NCI-H1048 (cell line): Measurements from ENCODE around the gene STAG1.
"Not testable (repeated sequence)": the region's sequence is repeated elsewhere in the genome, so short reads cannot be mapped to it uniquely, and the experiment has no call there.

Experiments used
- DNase-seq: peaks from one replicate; lab custom pipeline; 2025; lab: John Stamatoyannopoulos, UW

STAG1 gene

DNA sequence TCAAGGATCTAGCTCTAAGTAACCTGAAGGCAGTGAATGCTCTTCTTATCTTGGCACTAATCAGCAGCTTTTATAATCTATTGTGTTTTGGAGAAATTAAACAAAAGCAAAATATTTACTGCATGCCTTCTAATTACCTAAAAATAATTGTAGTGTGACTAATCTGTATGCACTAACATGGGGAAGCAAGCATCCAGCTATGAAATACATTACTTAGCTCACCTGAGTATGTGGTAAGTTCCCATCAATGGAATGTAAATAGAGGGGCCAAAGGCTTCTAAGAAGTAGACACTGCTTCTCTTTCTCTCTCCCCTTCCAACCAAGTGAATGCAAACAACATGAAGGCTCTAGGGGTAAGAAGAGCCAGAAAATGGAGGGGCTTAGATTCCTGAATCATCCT, 165.6 kb downstream of the STAG1 start:
- DNase-seq: no peak

DNA sequence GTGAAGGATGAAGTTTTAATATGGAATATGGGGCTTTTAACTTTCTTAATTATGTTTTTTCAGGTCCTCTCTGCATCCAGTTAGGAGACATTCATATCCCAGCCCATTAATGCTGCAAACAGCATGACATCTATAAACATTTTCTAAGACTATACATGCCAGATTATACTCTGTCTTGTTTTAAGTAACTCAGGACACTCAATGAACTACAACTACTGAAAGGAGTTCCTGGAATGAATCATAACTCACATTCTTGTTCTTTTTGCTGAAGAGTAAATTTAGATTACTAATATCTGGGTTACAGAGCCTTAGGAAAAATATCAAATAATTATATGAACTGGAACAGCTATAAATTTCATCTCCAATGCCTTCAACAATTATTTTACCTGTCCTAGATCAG, 167.4 kb downstream of the STAG1 start:
- DNase-seq: no peak

DNA sequence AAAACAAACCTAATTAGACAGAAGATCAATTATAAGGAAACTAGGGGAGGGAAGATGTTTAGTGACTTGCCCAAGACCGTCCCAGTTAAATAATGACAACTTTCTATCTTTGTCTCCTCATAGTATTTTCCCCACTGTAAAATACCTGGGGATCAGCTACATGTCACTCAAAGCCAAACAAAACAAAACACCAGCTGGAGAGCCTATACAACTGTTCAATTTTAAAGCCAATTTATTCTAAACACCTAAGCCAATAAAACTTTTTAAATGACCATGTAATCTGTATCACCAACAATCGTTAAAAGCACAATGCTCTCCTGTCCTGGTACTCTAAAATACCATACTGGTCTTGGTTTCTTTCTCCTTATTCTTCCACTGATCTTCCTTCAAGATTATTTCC, 168.4 kb downstream of the STAG1 start:
- DNase-seq: no peak

DNA sequence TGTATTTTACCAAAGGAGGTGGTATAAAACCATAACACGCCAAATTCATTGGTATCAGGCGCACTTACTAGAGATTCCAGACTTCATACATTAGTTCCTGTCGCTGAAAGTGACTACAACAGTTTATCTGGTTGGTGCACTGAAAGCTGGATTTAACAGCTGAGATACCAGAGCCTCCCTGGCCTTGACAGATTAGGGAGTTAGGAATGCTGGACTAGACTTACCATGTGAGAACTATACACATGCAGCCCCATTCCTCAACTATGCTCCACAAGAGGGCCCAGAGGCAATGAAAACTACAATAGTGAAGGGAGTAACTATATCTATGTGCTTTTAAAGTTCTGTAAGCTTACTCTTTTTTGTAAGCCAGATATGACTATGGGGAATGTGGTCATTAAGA, 174.4 kb downstream of the STAG1 start:
- DNase-seq: no peak

DNA sequence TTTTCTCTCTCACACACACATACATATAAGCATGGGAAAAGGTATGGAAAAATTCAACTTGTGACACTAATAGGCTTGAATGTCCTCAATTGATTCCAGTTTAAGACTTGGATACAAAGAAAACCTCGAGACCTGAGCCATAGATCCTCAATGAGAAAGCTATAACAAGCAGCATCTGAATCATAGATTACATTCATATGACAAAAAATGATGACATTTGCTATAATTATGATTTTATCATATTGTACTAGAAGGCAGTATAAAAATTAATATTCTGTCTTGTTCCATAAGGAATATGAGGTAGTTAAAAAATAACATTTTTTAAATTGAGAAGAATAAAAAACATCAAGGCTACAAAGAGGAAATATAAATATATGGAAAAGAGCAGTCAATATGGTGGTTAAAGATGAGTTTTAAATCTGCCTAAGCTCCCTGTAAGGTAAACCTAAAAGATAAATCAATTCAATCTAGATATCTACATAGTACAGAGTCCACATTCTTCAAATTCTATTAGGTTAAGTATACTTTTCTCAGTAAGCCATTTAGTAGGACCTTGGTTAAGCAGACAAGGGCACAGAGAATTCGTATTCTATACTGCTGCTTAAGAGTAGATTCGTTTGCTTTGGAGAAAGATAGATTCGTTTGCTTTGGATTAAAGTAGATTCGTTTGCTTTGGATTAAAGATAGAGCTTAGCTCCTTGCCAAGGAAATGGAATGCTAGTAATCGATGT, 175.7 kb downstream of the STAG1 start:
- no peak for DNase-seq

DNA sequence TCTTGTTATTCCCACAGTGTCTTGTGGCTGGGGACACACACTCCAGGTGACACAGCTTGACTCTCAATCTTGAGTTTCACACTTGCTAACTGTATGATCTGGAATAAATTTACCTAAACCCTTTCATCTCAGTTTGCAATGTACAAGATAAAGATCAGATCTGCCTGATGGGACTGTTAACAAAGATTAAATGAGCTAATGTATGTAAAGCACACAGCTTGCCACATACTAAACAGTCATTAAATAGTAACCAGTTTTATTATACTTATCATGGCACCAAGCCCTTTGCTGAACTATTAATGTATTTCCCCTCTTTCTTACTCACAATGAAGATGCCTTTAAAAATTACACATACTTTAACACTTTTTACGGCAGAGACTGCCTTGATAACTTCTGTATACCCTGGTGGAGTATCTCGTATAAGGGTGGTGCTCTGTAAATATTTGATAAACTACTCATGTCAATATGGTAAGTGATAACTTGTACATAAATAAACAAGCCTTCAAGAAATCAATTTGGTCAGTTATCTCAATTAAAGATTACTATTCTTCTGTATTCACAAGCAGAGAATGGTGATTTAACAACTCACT, 184.5 kb downstream of the STAG1 start:
- no peak for DNase-seq

DNA sequence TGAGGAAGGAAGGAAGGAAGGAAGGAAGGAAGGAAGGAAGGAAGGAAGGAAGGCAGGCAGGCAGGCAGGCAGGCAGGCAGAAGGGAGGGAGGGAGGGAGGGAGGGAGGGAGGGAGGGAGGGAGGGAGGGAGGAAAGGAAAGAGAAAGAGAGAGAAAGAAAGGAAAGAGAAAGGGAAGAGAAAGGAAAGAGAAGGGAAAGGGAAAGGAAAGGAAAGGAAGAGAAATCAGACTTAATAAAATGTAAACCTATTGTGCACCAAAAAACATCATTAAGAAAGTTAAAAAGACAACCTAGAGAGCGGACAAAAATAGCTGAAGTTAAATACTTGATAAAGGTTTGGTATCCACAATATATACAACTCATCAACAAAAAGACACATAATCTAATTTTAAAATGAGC, 187.2 kb downstream of the STAG1 start:
- not testable (repeated sequence) for DNase-seq

DNA sequence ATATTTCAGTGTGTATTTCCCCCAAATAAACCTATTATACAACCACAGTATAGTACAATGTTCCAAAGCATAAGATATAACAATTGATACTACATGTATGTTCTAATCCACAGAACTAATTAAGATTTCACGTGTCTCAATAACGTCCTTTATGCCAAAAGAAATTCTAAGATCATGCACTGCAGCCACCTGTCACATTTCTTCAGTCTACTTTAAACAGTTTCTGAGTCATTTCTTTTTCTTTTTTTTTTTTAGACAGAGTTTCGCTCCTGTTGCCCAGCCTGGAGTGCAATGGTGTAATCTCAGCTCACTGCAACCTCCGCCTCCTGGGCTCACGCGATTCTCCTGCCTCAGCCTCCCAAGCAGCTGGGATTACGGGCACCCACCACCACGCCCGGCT, 190.2 kb downstream of the STAG1 start:
- DNase-seq: no peak

DNA sequence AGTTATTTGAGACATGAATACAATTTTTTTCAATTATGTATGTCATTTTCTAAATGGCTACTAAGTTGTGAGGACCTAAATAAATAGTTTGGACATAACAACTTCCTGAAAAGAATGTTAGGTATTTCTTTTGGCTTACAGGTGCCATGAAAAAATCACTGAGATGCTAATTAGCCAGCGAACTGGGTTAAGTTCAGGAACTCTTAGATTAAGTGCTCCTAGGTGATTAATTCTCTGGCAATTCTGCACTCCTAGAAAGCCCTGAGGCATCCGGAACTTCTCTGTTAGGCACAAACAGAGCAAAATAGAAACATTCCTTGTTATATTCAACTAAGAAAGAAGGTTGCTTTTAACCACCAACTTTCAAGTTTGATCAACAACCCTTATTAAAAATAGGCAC, 192.3 kb downstream of the STAG1 start:
- no peak for DNase-seq

DNA sequence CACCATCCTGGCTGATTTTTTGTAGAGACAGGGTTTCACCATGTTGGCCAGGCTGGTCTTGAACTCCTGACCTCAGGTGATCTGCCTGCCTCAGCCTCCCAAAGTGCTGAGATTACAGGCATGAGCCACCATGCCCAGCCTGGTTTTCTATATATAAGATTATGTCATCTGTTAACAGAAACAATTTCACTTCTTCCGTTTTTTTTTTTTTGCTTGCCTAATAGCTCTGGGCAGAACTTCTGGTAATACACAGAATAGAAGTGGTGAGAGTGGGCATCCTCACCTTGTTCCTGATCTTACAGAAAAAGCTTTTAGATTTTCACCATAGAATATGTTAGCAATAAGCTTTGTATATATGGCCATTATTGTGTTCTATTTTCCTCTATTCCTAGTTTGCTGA, 202.7 kb downstream of the STAG1 start:
- not testable (repeated sequence) for DNase-seq

DNA sequence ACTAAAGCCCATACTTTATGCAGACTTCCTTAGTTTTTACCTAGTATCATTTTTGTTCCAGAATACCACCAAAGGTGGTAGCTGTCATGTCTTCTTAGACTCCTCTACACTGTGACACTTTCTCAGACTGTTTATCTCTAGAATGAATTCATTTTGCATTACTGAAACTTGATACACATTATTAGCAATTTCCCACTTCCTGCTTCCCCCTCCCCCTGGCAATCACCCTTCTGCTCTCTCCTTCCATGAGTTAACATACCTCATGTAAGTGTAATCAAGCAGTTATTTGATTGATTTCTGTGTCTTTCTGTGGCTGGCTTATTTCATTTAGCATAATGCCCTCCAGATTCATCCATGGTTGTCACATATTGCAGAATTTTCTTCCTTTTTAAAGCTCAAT, 204.9 kb downstream of the STAG1 start:
- no peak for DNase-seq

DNA sequence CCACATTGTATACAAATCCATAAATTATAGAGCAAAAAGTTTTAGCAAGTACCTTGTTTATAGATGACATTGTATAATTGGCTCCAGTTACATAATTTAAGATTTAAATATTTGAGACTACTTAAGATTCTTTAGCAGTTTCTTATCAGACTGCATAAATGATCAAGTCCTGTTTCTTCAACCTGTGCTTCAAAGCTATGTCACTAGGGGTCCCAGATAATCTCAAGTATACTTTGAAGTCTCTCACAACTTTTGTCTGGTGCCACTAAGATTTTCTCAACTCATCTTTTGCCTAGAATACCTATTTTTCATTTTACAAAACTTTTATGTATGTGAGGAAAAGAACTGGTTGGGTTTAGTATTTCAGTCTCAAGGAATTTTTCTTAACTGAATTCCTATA, 205.5 kb downstream of the STAG1 start:
- DNase-seq: no peak

DNA sequence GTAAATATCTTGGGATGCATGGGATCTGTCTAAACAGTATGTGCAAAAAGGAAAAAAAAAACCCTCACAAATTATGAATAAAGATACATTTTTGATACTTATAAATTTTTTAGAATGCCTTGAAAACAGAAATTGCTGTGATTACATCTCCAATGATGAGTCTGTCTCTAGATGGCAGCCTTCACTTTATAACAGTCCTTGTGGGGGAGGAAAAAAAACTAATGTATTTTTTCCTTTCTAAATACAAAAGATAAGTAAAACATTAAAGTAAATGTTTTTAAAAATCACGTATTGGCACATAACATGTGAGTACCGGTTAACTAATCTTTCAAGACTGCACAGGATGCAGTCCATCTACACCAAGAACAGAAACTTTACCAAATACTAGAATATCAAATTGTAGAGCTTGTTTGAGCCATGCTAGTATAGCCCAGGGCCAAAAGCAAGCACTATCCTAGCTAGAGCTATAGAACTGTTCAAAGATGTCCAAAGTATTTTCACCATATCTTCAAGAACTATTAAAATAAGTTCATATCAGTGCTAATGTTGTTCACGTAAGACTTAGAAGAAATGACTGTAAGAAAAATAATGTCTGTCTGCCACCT, 206.4 kb downstream of the STAG1 start:
- DNase-seq: no peak

DNA sequence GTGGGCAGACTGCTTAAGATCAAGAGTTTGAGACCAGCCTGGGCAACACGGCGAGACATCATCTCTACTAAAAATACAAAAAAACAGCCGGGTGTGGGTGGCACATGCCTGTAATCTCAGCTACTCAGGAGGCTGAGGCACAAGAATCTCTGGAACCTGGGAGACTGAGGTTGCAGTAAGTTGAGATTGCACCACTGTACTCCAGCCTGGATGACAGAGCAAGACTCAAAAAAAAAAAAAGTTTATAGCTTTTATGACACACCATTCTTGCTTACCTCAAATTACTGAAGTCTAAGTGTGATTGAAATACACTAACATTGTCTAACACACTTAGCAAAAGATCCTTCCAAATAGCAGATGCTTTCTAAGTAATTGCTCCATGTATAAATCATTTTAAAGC, 207.6 kb downstream of the STAG1 start:
- DNase-seq: no peak

DNA sequence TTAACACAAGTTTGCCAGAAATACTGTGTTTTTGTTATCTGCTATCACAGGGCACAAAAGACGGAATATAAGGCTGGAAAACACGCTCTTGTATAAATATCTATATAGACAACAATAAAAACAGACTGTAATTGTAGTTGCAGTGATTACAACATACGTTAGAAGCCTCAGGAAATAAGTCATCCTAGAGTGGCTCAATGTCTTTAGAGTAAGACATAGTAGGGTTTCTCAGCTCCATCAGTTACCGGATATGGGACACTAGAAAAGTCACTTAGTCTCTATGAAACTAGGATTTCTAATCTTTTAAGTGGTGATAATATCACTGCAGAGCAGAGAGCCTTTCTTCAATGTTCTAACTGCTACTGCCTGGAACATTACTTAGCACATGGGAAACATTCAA, 208.8 kb downstream of the STAG1 start:
- no peak for DNase-seq

DNA sequence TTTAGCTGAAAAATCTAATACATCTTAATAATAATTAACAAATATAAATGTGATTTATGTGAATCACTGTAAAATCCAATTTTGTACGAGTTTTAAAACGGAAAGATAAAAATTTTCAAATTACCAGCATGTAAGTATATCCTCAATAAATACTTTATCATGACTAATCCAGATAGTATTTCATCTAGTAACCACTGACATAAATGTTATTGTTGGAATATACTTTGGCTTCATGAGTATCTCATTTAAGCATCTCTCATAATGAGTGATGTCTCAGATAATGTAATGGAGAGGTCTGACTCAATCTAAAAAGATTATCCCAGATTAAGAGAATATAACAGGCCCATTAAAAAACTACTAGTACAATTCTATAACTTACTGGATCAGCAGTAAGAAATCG, 216.3 kb downstream of the STAG1 start:
- DNase-seq: no peak

DNA sequence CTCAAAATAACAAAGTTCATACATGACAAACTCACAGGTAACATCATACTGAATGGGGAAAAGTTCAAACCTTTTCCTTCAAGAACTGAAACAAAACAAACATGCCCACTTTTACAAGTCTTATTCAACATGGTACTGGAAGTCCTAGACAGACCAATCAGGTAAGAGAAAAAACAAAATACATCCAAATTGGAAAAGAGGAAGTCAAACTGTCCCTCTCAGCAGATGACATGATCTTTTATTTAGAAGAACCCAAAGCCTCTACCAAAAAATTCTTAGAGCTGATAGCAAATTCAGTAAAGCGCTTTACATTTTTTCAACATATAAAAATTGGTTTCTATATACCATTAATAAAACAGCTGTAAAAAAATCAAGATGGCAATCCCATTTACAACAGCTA, 219.4 kb downstream of the STAG1 start:
- no peak for DNase-seq

DNA sequence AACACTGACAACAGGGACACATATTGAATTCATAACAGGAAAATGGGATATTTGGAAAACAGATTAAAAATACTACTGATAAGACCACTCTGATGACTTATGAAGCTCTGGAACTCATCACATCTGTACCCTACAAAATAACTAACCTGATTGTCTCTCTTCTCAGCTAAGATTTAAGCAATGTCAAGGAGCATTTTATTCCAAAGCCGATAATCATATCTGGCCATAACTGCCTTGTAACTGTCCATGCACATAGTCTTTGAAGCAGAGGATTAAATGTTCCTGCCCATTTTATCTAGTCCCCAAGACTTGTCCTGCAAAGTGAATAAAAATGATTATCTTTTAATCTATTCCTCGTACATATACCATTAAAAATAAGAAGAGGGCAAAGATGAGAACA, 234.1 kb downstream of the STAG1 start:
- no peak for DNase-seq

DNA sequence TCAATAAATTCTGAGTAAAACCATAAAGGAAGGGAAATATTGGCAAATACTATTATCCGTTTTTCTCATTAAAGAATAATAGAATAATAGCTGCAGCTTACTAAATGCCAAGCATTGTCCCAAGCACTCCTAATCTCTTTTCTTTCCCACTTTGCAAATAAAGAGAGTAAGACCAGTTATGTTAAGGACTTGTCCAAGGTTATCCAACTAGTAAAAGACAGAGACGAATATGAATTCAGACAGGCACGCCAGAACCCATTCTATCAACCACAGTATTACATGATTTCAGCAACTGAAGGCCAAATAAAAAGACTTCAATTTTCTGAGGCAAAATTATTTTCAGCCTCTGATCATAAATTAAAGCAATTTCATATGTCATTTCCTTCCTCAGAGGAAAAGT, 235.5 kb downstream of the STAG1 start:
- DNase-seq: no peak

DNA sequence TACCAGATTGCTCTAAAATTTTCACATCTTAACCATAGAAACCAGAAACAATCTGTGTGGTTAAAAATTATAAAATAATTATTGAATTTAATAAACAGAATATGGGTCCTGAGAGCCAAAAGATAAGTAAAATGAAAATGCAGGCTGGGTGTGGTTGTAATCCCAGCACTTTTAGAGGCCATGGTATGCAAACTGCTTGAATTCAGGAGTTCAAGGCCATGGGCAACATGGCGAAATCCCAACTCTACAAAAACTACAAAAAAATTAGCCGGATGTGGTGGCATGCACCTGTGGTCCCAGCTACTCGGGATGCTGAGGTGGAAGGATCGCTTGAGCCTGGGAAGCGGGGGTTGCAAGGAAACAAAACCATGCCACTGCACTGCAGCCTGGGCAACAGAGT, 236.1 kb downstream of the STAG1 start:
- no peak for DNase-seq

DNA sequence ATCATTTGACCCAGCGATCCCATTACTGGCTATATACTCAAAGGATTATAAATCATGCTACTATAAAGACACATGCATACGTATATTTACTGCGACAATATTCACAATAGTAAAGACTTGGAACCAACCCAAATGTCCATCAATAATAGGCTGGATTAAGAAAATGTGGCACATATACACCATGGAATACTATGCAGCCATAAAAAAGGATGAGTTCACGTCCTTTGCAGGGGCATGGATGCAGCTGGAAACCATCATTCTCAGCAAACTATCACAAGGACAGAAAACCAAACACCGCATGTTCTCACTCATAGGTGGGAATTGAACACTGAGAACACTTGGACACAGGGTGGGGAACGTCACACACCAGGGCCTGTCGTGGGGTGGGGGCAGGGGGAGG, 237.6 kb downstream of the STAG1 start:
- DNase-seq: not testable (repeated sequence)

DNA sequence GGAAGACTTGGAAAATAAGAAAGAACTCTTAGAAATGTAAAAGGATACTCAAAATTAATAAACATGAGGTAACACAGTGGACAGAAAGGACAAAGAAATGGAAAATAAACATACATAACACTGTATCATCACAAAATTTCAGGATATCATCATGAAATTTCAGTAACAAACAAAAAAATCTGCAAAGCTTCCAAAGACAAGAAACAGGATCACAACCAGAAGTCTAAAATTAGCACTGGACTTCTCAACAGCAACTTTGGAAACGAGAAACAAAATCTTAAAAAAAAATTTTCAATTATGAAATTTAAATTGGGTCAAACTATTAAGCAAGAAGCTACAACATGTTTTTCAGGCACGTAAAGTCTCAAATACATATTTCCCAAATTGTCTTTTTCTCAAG, 238.8 kb downstream of the STAG1 start:
- DNase-seq: no peak

DNA sequence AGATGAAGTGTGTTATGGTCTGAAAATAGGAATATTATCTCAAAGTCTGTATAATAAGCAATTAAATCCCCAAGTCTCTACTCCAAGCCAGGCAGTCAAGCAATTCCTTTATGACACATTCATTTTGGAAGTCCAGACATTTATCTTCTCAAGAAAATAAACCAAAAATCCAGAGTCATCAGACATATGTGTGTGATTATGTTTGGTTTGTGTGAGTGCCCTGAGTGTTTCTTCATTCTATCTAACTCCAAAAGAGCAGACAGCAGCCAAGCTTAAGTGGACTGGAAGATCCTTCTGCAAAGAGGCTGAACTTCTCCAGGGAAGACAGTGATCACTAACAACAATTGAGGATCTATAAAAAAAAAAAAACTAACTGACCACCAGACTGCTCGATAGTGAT, 239.8 kb downstream of the STAG1 start:
- no peak for DNase-seq

DNA sequence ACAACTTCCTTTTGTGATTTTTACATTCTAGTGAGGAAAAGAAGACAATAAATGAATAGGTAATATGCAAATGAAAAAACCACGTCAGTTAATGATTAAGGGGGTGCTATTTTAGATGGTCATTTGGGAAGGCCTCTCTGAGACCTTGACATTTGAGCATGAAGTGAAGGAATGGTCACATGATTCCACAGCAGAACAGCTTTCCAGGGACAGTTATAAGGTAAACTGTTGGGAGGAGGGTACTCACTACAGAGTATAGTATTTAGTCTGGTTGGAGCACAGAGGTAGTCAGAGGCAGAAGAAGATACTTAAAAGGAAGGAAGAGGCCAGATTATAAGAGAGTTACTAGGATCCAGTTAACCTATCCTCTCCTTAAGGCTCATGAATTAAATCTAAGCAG, 246.5 kb downstream of the STAG1 start:
- no peak for DNase-seq
